Mucosa of descending colon (tissue), 3 donors: ENCODE data around the gene NMNAT3. TPM values are rescaled to one million over a fixed set of nuclear protein-coding genes. Genes with fewer than 3 reads are reported as not detected.

ENCODE experiments used
- ATAC-seq: fragments of 200-7000 bp; cut with Tn5 transposase; one replicate; pipeline ENCODE4 v1.9.1; 2020; ENCODE audit warnings: mild to moderate bottlenecking, moderate library complexity
- DNase-seq, 3 donors: peaks; one replicate each; pipeline ENCODE4 v3.0.0-alpha.2; 2020
- H3K36me3 ChIP-seq: fragments of 200-600 bp; one replicate; pipeline ENCODE4 v1.8.0; 2021; ENCODE audit warnings: low read depth, mild to moderate bottlenecking
- H3K4me1 ChIP-seq: fragments of 200-600 bp; one replicate; pipeline ENCODE4 v1.8.0; 2021; ENCODE audit warnings: low read depth, mild to moderate bottlenecking
- H3K4me3 ChIP-seq: fragments of 200-600 bp; one replicate; pipeline ENCODE4 v1.8.0; 2021; ENCODE audit warnings: mild to moderate bottlenecking
- H3K9me3 ChIP-seq: fragments of 200-600 bp; one replicate; pipeline ENCODE4 v1.8.0; 2021; ENCODE audit warnings: mild to moderate bottlenecking
- intact Hi-C, 2 donors: fragments of 100-400 bp; cut with DNase I in 1 of 2; cut with micrococcal nuclease in 1 of 2; formaldehyde crosslinking; loops; one replicate each; pipeline versions ENCODE4 v1.11.0 to v1.11.1; 2022; cut with DNase I, micrococcal nuclease
- total RNA-seq, 3 donors: library from RNA; stranded (reverse); fragmentation: NEBNext Ultra II Directional in 2 of 3; extraction: Animal tissue kit (Norgen Biotek cat#: 25700) in 2 of 3; gene quantifications; one replicate each; pipeline versions ENCODE4 v1.2.1 to v1.2.4, GENCODE V29; 2021 to 2023
- TF ChIP-seq, protein P1 (sequence below): fragments of 200-600 bp; IDR thresholded peaks from one replicate; pipeline ENCODE4 v1.8.0; 2022; ENCODE audit warnings: antibody characterized with exemption, mild to moderate bottlenecking
- donor health status: DM: no; HTN: no; CAD: no; lungs with moderate emphysema.
- donor health status: DM: no; HTN: no; CAD: no.
- donor health status: DM: no; HTN: yes; CAD: no.

Gene NMNAT3
- total RNA-seq, 3 donors from 2014 or later, result 7.9 to 11.9 (median 10.7) TPM

DNA sequence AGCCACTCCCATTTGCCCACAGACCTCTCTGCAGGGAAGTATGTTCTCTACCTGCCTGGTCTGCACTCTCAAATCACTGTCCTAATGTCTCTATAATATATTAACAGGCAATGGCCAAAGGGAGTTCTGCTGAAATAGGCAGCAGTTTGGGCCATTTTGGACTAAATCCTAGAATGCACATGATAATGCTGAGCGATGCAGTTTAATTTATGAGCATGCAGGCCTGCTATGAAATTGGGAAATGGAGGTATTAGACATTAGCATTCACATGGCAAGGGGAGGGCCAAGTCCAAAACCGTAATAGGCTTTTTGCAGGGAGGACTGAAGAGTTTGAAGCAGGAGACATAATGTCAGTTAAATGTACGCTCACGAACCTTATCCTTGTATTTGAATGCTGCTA, 31.3 kb downstream of the NMNAT3 start:
- TF ChIP-seq, protein P1, sequence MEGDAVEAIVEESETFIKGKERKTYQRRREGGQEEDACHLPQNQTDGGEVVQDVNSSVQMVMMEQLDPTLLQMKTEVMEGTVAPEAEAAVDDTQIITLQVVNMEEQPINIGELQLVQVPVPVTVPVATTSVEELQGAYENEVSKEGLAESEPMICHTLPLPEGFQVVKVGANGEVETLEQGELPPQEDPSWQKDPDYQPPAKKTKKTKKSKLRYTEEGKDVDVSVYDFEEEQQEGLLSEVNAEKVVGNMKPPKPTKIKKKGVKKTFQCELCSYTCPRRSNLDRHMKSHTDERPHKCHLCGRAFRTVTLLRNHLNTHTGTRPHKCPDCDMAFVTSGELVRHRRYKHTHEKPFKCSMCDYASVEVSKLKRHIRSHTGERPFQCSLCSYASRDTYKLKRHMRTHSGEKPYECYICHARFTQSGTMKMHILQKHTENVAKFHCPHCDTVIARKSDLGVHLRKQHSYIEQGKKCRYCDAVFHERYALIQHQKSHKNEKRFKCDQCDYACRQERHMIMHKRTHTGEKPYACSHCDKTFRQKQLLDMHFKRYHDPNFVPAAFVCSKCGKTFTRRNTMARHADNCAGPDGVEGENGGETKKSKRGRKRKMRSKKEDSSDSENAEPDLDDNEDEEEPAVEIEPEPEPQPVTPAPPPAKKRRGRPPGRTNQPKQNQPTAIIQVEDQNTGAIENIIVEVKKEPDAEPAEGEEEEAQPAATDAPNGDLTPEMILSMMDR, result no peak
- Histone ChIP-seq H3K4me3 (no peak overlapping the region), H3K36me3 (no peaks in the 10 kb centered on the region), H3K4me1 (no peaks in the 10 kb centered on the region), H3K9me3 (no peaks in the 10 kb centered on the region)
- no peak for DNase-seq
- intact Hi-C loops, result no loop called here
- no peak for ATAC-seq

DNA sequence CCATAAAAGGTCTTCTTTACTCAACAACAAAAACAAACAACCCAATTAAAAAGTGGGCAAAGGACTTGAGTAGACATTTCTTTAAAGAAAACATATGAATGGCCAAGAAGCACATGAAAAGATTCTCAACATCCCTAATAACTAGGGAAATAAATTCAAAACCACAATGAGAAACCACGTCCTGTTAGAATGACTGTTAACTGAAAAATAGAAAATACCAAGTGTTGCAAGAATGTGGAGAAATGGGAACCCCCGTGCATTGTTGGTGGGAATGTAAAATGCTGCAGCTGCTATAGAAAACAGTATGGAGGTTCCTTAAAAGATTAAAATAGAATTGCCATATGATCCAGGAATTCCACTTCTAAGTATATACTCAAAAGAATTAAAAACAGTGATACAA, 34.8 kb downstream of the NMNAT3 start:
- intact Hi-C loops, result no loop called here

DNA sequence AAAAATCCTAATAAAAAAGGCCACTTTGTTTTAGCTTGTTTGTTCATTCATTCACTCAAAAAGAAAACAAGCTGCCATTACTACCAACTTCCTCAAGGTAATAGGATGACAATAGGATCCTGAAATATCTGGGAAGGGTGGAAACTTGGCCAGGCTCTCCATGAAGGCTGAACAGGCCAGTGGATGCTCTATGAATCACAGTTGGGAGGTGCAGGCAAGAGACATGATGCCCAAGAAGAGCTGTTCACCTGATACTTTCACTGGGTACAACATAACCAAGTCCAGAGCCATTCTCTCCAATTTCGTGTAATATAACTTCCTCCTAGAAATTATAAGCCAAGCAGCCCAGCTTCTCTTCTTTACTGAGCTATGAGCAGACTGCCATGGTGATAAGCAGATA, 37.3 kb downstream of the NMNAT3 start:
- ATAC-seq (no peak), DNase-seq (no peak)
- H3K9me3 ChIP-seq, result no peaks in the 10 kb centered on the region
- TF ChIP-seq, protein P1, result no peak
- H3K36me3 ChIP-seq, result no peaks in the 10 kb centered on the region
- no peak overlapping the region for H3K4me3 ChIP-seq
- intact Hi-C loops, result no loop called here
- H3K4me1 ChIP-seq, result no peaks in the 10 kb centered on the region

More for the DNA sequence above, 34.8 kb downstream of the NMNAT3 start:
- H3K9me3 ChIP-seq, result no peaks in the 10 kb centered on the region
- ATAC-seq, result no peak
- TF ChIP-seq, protein P1, result no peak
- H3K4me1 ChIP-seq, result no peaks in the 10 kb centered on the region
- H3K4me3 ChIP-seq, result no peak overlapping the region
- H3K36me3 ChIP-seq, result no peaks in the 10 kb centered on the region
- no peak for DNase-seq

DNA sequence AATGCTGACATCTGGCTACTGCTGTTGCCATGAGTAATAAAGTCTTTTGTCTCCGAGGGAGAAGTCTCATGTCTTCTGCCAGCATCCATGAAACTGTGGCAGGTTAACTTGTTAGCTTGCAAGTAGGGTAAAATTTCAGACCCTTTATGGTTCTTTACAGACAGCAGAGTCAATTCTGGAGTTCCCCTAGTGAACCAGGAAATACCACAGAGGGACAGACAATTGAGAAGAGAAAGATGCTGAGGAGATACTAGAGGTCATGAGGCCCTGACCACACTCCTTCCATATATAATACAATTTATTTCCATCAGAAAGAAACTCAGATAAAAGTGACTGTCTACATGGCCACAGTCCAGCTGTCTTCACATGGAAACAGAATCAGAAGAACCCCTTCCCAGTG, 38.1 kb downstream of the NMNAT3 start:
- Histone ChIP-seq H3K9me3 (no peaks in the 10 kb centered on the region), H3K4me1 (no peaks in the 10 kb centered on the region), H3K4me3 (no peak overlapping the region), H3K36me3 (no peaks in the 10 kb centered on the region)
- DNase-seq (no peak), ATAC-seq (no peak)
- TF ChIP-seq, protein P1, result no peak
- intact Hi-C loops, result no loop called here

DNA sequence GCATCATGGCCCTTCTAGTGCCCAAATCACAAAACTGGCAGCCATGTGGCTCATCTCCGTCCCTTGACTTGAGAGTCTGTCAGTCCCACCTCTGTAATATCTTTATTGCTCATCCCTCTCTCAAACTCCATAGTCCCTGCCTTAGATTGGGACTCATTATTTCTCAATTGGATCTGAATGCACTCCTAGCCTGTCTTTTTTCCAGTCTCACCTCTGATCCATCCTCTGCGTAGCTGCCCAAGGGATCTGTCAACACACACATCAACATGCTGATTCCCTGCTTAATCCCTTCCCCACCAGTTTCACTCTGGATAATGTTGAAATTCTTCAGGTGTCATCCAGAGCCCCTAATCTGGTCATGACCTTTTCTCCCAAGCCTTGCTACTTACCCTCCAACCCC, 39.3 kb downstream of the NMNAT3 start:
- no peaks in the 10 kb centered on the region for H3K9me3 ChIP-seq
- intact Hi-C loops, result no loop called here
- no peak overlapping the region for H3K4me3 ChIP-seq
- TF ChIP-seq, protein P1, result no peak
- DNase-seq (no peak), ATAC-seq (no peak)
- H3K4me1 ChIP-seq, result no peaks in the 10 kb centered on the region
- H3K36me3 ChIP-seq, result no peaks in the 10 kb centered on the region

DNA sequence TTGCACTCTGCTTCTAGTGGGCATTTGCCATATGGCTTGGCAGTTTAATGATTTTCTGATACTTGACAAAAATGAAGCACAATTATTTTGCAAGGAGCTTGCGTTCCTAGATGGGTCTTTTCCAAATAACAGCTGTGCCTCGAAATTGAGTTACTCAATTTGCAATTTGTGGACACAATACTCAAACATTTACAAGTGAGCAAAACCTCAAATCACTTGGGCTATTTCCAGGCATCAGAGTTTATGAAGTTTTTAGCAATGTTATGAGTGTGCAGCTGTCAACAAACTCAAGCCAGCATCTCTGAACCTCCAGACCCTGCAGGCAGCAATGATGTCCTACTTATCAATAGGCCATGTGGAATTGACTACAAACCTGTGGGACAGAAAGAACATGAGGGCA, 41.3 kb downstream of the NMNAT3 start:
- TF ChIP-seq, protein P1, result no peak
- intact Hi-C loops, result no loop called here
- no peak overlapping the region for H3K4me3 ChIP-seq
- no peaks in the 10 kb centered on the region for H3K4me1 ChIP-seq
- H3K9me3 ChIP-seq, result no peaks in the 10 kb centered on the region
- no peaks in the 10 kb centered on the region for H3K36me3 ChIP-seq
- DNase-seq, result no peak
- ATAC-seq, result no peak
